Lower leg skin (tissue), 4 donors: ENCODE measurements around the gene ACP5. TPM values are rescaled to one million over a fixed set of nuclear protein-coding genes. Genes with fewer than 3 reads are reported as not detected.

Source experiments
- DNase-seq, 2 donors: peaks; one replicate each; pipeline ENCODE4 v3.0.0-alpha.2; 2019; ENCODE audit warnings: low spot score in 2 of 2
- H3K4me3 ChIP-seq: fragments of 200-600 bp; sonication (generic); 2 replicates; pipeline ENCODE4 v1.5.1; 2017; ENCODE audit warnings: mild to moderate bottlenecking, low read depth; ENCODE audit not compliant: poor library complexity, severe bottlenecking
- POLR2A ChIP-seq, 2 donors: fragments of 450-650 bp; IDR thresholded peaks; one replicate each; pipeline ENCODE4 v1.6.1; 2016 to 2017; ENCODE audit warnings: antibody characterized with exemption in 2 of 2, mild to moderate bottlenecking in 1 of 2, moderate library complexity in 1 of 2
- WGBS, 2 donors: methylation state at CpG; one replicate each; pipeline ENCODE4 v1.1.5; 2018; 5-methylcytosine and 5-hydroxymethylcytosine counted together
- intact Hi-C: fragments of 100-400 bp; cut with DNase I; formaldehyde crosslinking; loops from one replicate; pipeline ENCODE4 v1.15.0; 2023; ENCODE audit warnings: low total_unique reads
- total RNA-seq, 4 donors: library from RNA; depleted of rRNA; stranded (reverse); fragments of >200 nt; gene quantifications; one replicate each; pipeline ENCODE4 v1.1.0, GENCODE V29; 2016
- TF ChIP-seq, protein P1 (sequence below), 3 donors: fragments of 450-650 bp; IDR thresholded peaks; one replicate each; pipeline ENCODE4 v1.5.1; 2016; ENCODE audit warnings: antibody characterized with exemption in 3 of 3, mild to moderate bottlenecking in 3 of 3, moderate library complexity in 2 of 3

ACP5 gene
- total RNA-seq, 4 donors from 2014 or later: 29.0 to 63.5 (median 52.1) TPM

DNA sequence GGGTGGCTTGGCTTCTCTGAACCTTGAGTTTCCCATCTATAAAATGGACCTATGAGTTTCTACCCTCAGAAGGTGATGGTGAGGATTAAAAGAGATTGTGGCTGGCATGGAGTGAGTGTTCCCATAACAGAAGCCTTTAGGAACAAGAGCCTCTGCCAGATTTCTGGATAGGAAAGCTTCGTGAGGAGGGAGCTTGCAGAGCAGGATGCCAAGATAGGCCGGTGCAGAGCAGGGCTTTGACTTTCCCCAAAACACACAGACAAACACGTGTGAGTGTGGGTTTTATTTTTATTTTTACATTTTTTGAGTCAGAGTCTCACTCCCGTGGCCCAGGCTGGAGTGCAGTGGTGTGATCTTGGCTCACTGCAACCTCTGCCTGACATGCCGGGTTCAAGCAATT is 42.5 kb downstream of the ACP5 start:
- 47 to 50% methylated on average over 5 of the region's 5 CpGs for WGBS, 2 donors
- no peak for DNase-seq
- no peak overlapping the region for H3K4me3 ChIP-seq
- no peak for TF ChIP-seq POLR2A (IDR thresholded peaks at IDR 0.05)
- TF ChIP-seq, protein P1, sequence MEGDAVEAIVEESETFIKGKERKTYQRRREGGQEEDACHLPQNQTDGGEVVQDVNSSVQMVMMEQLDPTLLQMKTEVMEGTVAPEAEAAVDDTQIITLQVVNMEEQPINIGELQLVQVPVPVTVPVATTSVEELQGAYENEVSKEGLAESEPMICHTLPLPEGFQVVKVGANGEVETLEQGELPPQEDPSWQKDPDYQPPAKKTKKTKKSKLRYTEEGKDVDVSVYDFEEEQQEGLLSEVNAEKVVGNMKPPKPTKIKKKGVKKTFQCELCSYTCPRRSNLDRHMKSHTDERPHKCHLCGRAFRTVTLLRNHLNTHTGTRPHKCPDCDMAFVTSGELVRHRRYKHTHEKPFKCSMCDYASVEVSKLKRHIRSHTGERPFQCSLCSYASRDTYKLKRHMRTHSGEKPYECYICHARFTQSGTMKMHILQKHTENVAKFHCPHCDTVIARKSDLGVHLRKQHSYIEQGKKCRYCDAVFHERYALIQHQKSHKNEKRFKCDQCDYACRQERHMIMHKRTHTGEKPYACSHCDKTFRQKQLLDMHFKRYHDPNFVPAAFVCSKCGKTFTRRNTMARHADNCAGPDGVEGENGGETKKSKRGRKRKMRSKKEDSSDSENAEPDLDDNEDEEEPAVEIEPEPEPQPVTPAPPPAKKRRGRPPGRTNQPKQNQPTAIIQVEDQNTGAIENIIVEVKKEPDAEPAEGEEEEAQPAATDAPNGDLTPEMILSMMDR (IDR thresholded peaks at IDR 0.05): no peak
- intact Hi-C loops: no loop called here

DNA sequence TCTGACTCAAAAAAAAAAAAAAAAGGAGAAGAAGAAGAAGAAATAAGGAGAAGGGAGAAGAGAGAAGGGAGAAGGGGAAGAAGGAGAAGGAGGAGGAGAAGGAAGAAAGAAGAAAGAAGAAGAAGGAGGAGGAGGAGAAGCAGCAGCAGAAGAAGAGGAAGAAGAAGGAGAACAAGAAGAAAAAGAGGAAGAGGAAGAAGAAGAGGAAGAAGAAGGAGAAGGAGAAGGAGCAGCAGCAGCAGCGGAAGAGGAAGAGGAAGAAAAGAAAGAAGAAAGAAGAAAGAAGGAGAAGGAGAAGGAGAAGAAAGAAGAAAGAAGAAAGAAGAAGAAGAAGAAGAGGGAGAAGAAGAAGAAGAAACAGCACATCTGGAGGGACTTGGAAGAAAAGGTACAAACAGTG is 42.9 kb downstream of the ACP5 start:
- intact Hi-C loops: no loop called here
- no peak for DNase-seq
- WGBS, 2 donors: 79 to 88% methylated on average over 1 of the region's 1 CpG
- TF ChIP-seq POLR2A (IDR thresholded peaks at IDR 0.05): no peak
- TF ChIP-seq, protein P1 (IDR thresholded peaks at IDR 0.05): no peak
- no peak overlapping the region for H3K4me3 ChIP-seq

DNA sequence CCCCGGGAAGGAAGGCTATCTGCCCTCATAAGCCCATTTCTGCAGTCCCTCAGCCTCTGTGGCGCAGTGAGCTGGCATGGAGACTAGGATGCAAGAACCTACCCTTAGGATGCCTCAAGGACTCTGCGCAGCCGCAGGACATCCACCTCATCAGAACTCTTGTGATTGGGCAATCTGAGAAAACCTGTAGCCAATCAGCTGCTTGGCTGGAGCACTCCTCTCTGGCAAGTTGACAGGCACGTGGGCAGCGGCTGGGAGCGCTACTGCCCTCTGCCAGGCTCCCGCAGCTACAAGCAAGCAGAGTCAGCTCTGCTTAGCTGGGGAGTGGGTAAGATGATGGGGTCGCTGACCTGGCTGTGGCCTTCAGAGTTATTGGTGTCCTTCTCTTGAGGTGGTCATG is 47.0 kb downstream of the ACP5 start:
- WGBS, 2 donors: 20 to 27% methylated on average over 9 of the region's 9 CpGs
- peak; percentile 50 to 88 for DNase-seq
- no peak overlapping the region for H3K4me3 ChIP-seq
- intact Hi-C loops: no loop called here
- TF ChIP-seq POLR2A (IDR thresholded peaks at IDR 0.05): no peak
- TF ChIP-seq, protein P1 (IDR thresholded peaks at IDR 0.05): no peak

DNA sequence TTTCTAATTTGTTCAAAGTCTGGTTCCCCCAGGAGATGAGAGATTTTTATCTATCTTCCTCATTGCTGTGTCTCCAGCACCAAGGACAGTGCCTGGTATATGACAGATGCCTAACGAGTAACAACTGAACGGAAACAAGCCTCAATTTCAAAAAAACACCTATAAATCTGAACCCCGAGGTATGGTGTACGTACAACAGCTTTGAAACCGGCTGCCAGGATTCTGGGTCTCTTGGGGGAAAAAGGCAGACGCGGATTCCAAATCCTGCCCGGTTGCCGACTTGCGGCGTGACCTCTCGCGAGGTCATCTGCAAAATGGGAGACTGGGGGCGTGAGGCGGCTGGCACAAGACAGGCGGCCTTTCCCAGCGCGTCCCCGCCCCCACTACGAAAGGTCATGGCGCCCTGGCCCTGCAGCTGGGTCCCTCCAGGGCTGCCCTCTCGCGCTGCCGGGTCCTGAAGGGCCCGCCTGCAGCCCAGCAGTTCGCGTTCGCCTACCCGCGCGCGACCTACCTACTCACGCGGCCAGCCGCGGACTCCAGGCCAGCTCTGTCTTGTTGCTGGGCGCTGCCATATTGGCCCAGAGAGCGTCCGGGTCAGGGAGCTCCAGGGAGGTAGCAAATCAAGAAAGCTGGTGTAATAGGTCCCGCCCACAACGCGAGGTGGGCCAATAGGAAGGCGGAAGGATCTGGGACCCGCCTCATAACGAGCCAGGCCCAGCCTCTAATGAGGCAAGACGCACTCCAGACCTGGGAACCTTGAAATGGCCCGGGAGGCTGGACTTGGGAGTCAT is 48.7 kb downstream of the ACP5 start, which contains the start of gene ECSIT:
TSS of gene ECSIT (minus strand) at position 584 of the 791 bp plus-strand sequence. CDS start 9,964 bp downstream, outside the sequence.
- peak; percentile 98 to 99 for DNase-seq
- TF ChIP-seq, protein P1 (IDR thresholded peaks at IDR 0.05): peak in 1 of 3 donors; percentile 9
- TF ChIP-seq POLR2A (IDR thresholded peaks at IDR 0.05): no peak
- H3K4me3 ChIP-seq: peak within 1 kb of the TSS; percentile 64
- intact Hi-C loops: no loop called here
- 0 to 1% methylated on average over 37 to 39 of the region's 47 CpGs for WGBS, 2 donors

Other genes starting within 250 kb of the ACP5 start
- 100 to 1,000 TPM in 2 of 4 donors, 10 to 100 TPM in 2; 88.6 to 107 (median 98.0) TPM for gene RAB3D, start 238.0 kb downstream of the ACP5 start, total RNA-seq
- 100 to 1,000 TPM; 177 to 222 (median 208) TPM for gene TMEM205, start 231.4 kb downstream of the ACP5 start, total RNA-seq
- 10 to 100 TPM in 2 of 4 donors, 1 to 10 TPM in 2; 8.4 to 20.1 (median 10.4) TPM for gene CCDC159, start 231.1 kb downstream of the ACP5 start, total RNA-seq
- 10 to 100 TPM; 18.6 to 40.6 (median 29.8) TPM for gene PLPPR2, start 222.2 kb downstream of the ACP5 start, total RNA-seq
- gene SWSAP1, start 203.0 kb downstream of the ACP5 start, total RNA-seq: 1 to 10 TPM; 2.1 to 3.3 (median 2.3) TPM
- gene EPOR, start 193.3 kb downstream of the ACP5 start, total RNA-seq: 1 to 10 TPM; 1.3 to 2.9 (median 2.5) TPM
- 1 to 10 TPM in 2 of 4 donors, under 1 TPM in 2; 0.17 to 6.3 (median 1.6) TPM for gene RGL3, start 158.3 kb downstream of the ACP5 start, total RNA-seq
- gene ODAD3, start 142.5 kb downstream of the ACP5 start, total RNA-seq: 1 to 10 TPM in 1 of 4 donors, under 1 TPM in 2, not detected in 1; 0.44 to 1.1 (median 0.94) TPM
- gene PRKCSH, start 142.0 kb downstream of the ACP5 start, total RNA-seq: 100 to 1,000 TPM; 121 to 189 (median 157) TPM
- not detected for gene ELAVL3, start 96.6 kb downstream of the ACP5 start, total RNA-seq
- gene ZNF653, start 71.8 kb downstream of the ACP5 start, total RNA-seq: 10 to 100 TPM in 3 of 4 donors, 1 to 10 TPM in 1; 8.4 to 16.9 (median 11.6) TPM
- gene ECSIT, start 48.5 kb downstream of the ACP5 start, total RNA-seq: 10 to 100 TPM; 55.9 to 82.8 (median 57.7) TPM
- gene CNN1, start 38.8 kb downstream of the ACP5 start, total RNA-seq: 10 to 100 TPM in 3 of 4 donors, 1 to 10 TPM in 1; 7.7 to 72.3 (median 19.7) TPM
- 10 to 100 TPM; 22.3 to 41.5 (median 35.4) TPM for gene ELOF1, start 18.4 kb downstream of the ACP5 start, total RNA-seq
- 10 to 100 TPM in 3 of 4 donors, 1 to 10 TPM in 1; 8.6 to 12.1 (median 11.2) TPM for gene ZNF627, start 19.8 kb upstream of the ACP5 start, total RNA-seq
- 1 to 10 TPM; 5.5 to 8.4 (median 6.5) TPM for gene ZNF823, start 161.3 kb upstream of the ACP5 start, total RNA-seq
- 1 to 10 TPM; 3.5 to 6.4 (median 6.0) TPM for gene ZNF441, start 189.4 kb upstream of the ACP5 start, total RNA-seq
- gene ZNF491, start 220.9 kb upstream of the ACP5 start, total RNA-seq: 1 to 10 TPM in 2 of 4 donors, under 1 TPM in 1, not detected in 1; 0.74 to 2.1 (median 1.3) TPM
- gene ZNF440, start 236.6 kb upstream of the ACP5 start, total RNA-seq: 10 to 100 TPM; 18.1 to 37.1 (median 29.0) TPM